Astrocyte (in vitro differentiated cells and primary cell): Measurements from ENCODE around the gene CTNNAL1. TPM values are rescaled to one million over a fixed set of nuclear protein-coding genes. Genes with fewer than 3 reads are reported as not detected.
A peak's percentile ranks its signal among the peaks of the same experiment; 100 is the strongest.

Experiments used
- DNase-seq: peaks from one replicate; pipeline ENCODE4 v3.0.0-alpha.2; 2010; ENCODE audit warnings: low read depth
- FAIRE-seq: peaks from 2 replicates; lab custom pipeline; 2011; peaks lifted over from hg19 to GRCh38; lab: Jason Lieb, UNC
- H2AFZ ChIP-seq: 2 replicates; pipeline ENCODE4 v1.6.0; 2012; ENCODE audit warnings: low read depth, low read length, inconsistent platforms
- H3K27ac ChIP-seq: 2 replicates; pipeline ENCODE4 v1.5.1; 2011; ENCODE audit warnings: low read depth, low read length, inconsistent platforms
- H3K27me3 ChIP-seq: 2 replicates; pipeline ENCODE4 v1.6.0; 2011; ENCODE audit warnings: low read length, inconsistent platforms; ENCODE audit not compliant: insufficient read depth
- H3K36me3 ChIP-seq: 2 replicates; pipeline ENCODE4 v1.5.1; 2011; ENCODE audit warnings: low read length, inconsistent platforms; ENCODE audit not compliant: insufficient read depth
- H3K4me1 ChIP-seq: 2 replicates; pipeline ENCODE4 v1.5.1; 2011; ENCODE audit warnings: low read length, inconsistent platforms; ENCODE audit not compliant: insufficient read depth
- H3K4me2 ChIP-seq: 2 replicates; pipeline ENCODE4 v1.6.0; 2012; ENCODE audit warnings: low read length, inconsistent platforms
- H3K4me3 ChIP-seq: 2 replicates; pipeline ENCODE4 v1.5.1; 2011; ENCODE audit warnings: low read depth, mild to moderate bottlenecking, low read length, inconsistent platforms; ENCODE audit not compliant: insufficient read depth
- H3K79me2 ChIP-seq: 2 replicates; pipeline ENCODE4 v1.6.0; 2012; ENCODE audit warnings: mild to moderate bottlenecking, low read length, inconsistent platforms; ENCODE audit not compliant: insufficient read depth
- H3K9ac ChIP-seq: 2 replicates; pipeline ENCODE4 v1.6.0; 2012; ENCODE audit warnings: mild to moderate bottlenecking, low read length, inconsistent platforms
- H3K9me3 ChIP-seq: 2 replicates; pipeline ENCODE4 v1.5.1; 2012; ENCODE audit warnings: low read depth, mild to moderate bottlenecking, low read length, inconsistent platforms; ENCODE audit not compliant: insufficient read depth
- H4K20me1 ChIP-seq: 2 replicates; pipeline ENCODE4 v1.6.0; 2012; ENCODE audit warnings: low read length, inconsistent platforms; ENCODE audit not compliant: insufficient read depth
- H3K27ac Mint-ChIP-seq: one replicate; pipeline ENCODE4 v1.8.0; 2021; ENCODE audit warnings: mild to moderate bottlenecking, mixed read lengths; ENCODE audit not compliant: unreplicated experiment
- H3K27me3 Mint-ChIP-seq: one replicate; pipeline ENCODE4 v1.8.0; 2021; ENCODE audit warnings: low read depth, mixed read lengths; ENCODE audit not compliant: unreplicated experiment
- H3K36me3 Mint-ChIP-seq: one replicate; pipeline ENCODE4 v1.8.0; 2021; ENCODE audit warnings: low read depth, mixed read lengths; ENCODE audit not compliant: unreplicated experiment
- H3K4me1 Mint-ChIP-seq: one replicate; pipeline ENCODE4 v1.8.0; 2021; ENCODE audit warnings: low read depth, mixed read lengths; ENCODE audit not compliant: unreplicated experiment
- H3K4me3 Mint-ChIP-seq: one replicate; pipeline ENCODE4 v1.8.0; 2021; ENCODE audit warnings: mild to moderate bottlenecking, moderate library complexity, mixed read lengths; ENCODE audit not compliant: unreplicated experiment
- H3K9me3 Mint-ChIP-seq: one replicate; pipeline ENCODE4 v1.8.0; 2021; ENCODE audit warnings: mild to moderate bottlenecking, mixed read lengths; ENCODE audit not compliant: unreplicated experiment
- EZH2 ChIP-seq: IDR thresholded peaks from 2 replicates; pipeline ENCODE4 v1.6.1; 2012; ENCODE audit warnings: mild to moderate bottlenecking, low read length, inconsistent platforms; ENCODE audit not compliant: insufficient read depth
- total RNA-seq: library from RNA; stranded (reverse); gene quantifications from 2 replicates; pipeline ENCODE4 v1.2.1, GENCODE V29; 2021
- TF ChIP-seq, protein P1 (sequence below): IDR thresholded peaks from 2 replicates; pipeline ENCODE4 v1.5.1; 2011; ENCODE audit warnings: low read depth, mild to moderate bottlenecking, inconsistent platforms, low read length, moderate library complexity; ENCODE audit not compliant: insufficient read depth

CTNNAL1 gene
- total RNA-seq, 1 donor from 2014 or later, result 35.1 TPM

DNA sequence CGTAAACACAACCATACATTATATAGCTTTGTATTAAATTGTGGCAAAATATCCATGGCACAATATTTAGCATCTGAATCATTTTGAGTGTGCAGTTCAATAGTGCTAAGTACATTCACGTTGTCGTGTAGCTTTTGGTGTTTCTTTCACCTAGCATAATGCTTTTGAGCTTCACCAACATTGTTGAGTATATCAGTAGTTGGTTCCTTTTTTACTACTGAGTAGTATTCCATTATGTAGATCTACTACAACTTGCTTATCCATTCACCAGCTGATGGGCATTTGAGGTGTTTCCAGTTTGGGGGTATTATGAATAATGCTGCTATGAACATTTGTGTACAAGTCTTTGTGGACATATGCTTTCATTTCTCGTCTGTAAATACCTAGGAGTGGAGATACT, 27.3 kb upstream of the CTNNAL1 start:
- H3K4me3 Mint-ChIP-seq, result no peak overlapping the region
- no peak for DNase-seq
- no peak overlapping the region for H3K9ac ChIP-seq

DNA sequence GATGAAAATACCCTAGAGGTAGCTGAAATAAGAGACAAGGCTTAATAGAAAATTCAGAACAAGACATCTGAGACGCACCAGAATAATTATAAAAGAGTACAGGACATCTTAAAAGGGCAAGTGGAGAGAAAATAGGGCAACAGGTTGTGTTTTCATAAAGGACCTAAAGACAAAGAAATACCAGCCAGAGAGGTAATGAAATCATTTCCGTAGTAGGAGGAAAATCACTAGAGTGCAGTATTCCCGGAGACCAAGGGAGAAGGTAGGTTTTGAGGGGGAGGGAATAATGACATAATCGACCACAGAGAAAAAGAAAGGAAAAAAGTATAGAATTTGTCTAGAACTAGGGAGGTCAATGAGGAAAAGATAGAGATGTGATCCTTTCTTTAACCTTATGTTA, 26.2 kb upstream of the CTNNAL1 start:
- Histone ChIP-seq H4K20me1 (no peaks in the 10 kb centered on the region), H3K36me3 (peaks cover 8% of the 10 kb centered on the region), H3K4me1 (peaks cover 31% of the 10 kb centered on the region), H3K79me2 (no peaks in the 10 kb centered on the region), H3K9me3 (no peaks in the 10 kb centered on the region), H3K4me3 (no peak overlapping the region), H3K4me2 (no peak overlapping the region), H3K27me3 (no peaks in the 10 kb centered on the region), H3K9ac (no peak overlapping the region), H3K27ac (no peak overlapping the region), H2AFZ (no peak overlapping the region)
- no peaks in the 10 kb centered on the region for H3K27me3 Mint-ChIP-seq
- no peak for DNase-seq
- FAIRE-seq, result no peak
- H3K9me3 Mint-ChIP-seq, result no peaks in the 10 kb centered on the region
- no peak overlapping the region for H3K27ac Mint-ChIP-seq
- H3K36me3 Mint-ChIP-seq, result peaks cover 11% of the 10 kb centered on the region
- peaks cover 31% of the 10 kb centered on the region for H3K4me1 Mint-ChIP-seq
- no peak for TF ChIP-seq EZH2
- TF ChIP-seq, protein P1, sequence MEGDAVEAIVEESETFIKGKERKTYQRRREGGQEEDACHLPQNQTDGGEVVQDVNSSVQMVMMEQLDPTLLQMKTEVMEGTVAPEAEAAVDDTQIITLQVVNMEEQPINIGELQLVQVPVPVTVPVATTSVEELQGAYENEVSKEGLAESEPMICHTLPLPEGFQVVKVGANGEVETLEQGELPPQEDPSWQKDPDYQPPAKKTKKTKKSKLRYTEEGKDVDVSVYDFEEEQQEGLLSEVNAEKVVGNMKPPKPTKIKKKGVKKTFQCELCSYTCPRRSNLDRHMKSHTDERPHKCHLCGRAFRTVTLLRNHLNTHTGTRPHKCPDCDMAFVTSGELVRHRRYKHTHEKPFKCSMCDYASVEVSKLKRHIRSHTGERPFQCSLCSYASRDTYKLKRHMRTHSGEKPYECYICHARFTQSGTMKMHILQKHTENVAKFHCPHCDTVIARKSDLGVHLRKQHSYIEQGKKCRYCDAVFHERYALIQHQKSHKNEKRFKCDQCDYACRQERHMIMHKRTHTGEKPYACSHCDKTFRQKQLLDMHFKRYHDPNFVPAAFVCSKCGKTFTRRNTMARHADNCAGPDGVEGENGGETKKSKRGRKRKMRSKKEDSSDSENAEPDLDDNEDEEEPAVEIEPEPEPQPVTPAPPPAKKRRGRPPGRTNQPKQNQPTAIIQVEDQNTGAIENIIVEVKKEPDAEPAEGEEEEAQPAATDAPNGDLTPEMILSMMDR, result no peak
- no peak overlapping the region for H3K4me3 Mint-ChIP-seq

More for the DNA sequence above, 27.3 kb upstream of the CTNNAL1 start:
- no peak overlapping the region for H3K27ac Mint-ChIP-seq
- H4K20me1 ChIP-seq, result no peaks in the 10 kb centered on the region
- no peak overlapping the region for H3K4me2 ChIP-seq
- no peaks in the 10 kb centered on the region for H3K27me3 ChIP-seq
- peaks cover 26% of the 10 kb centered on the region for H3K4me1 ChIP-seq
- H3K27me3 Mint-ChIP-seq, result no peaks in the 10 kb centered on the region
- no peak overlapping the region for H3K4me3 ChIP-seq
- TF ChIP-seq, protein P1, result no peak
- TF ChIP-seq EZH2, result no peak
- no peaks in the 10 kb centered on the region for H3K9me3 Mint-ChIP-seq
- no peak overlapping the region for H3K27ac ChIP-seq
- no peak for FAIRE-seq
- no peaks in the 10 kb centered on the region for H3K79me2 ChIP-seq
- no peaks in the 10 kb centered on the region for H3K9me3 ChIP-seq
- H3K4me1 Mint-ChIP-seq, result peaks cover 29% of the 10 kb centered on the region
- H2AFZ ChIP-seq, result no peak overlapping the region
- H3K36me3 ChIP-seq, result peaks cover 11% of the 10 kb centered on the region
- peaks cover 13% of the 10 kb centered on the region for H3K36me3 Mint-ChIP-seq

DNA sequence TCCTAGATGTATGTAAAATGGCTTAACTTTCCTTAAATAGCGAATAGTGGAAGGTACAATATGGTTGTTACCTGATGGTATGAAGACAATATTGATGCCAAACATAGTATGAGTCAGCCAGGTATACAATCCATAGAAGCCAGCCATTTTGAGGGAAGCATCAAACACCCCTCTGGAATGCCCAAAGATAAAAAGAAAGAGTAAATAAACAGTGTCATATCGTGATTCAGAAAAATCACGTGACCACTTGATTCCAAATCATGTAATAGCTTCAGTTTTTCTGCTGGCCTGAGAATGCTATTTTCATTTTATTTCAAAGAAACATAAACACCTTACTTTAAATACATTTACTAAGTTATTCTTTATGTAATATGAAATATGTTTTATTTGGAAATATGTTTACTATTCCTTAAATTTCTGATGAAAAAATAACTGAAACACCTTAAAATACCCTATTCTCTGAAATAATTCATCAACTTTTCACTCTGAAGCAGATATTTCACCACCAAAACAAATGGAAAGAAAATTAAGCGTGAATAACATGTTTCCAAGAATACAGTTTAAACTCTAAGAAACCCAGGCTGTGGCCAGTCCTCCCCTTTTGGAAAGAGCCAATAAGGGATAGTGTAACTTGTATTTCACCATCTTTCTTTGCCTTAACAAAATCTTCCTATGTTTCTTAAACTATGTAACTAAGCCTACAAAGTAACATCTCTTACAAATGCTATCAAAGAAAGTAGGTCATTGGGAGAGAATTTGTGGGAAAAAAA, 24.8 kb upstream of the CTNNAL1 start:
- TF ChIP-seq, protein P1, result no peak
- no peak for TF ChIP-seq EZH2

More for the DNA sequence above, 24.8 kb upstream of the CTNNAL1 start:
- Histone ChIP-seq H3K9ac (no peak overlapping the region), H3K27ac (no peak overlapping the region), H3K36me3 (peaks cover 2% of the 10 kb centered on the region), H3K79me2 (no peaks in the 10 kb centered on the region), H3K4me1 (peaks cover 31% of the 10 kb centered on the region), H2AFZ (no peak overlapping the region), H3K4me3 (no peak overlapping the region), H3K9me3 (no peaks in the 10 kb centered on the region), H4K20me1 (no peaks in the 10 kb centered on the region), H3K4me2 (peak overlapping the region; percentile 14), H3K27me3 (no peaks in the 10 kb centered on the region)
- DNase-seq (peak; percentile 24), FAIRE-seq (no peak)
- Mint-ChIP-seq H3K27me3 (no peaks in the 10 kb centered on the region), H3K4me3 (no peak overlapping the region), H3K4me1 (peaks cover 31% of the 10 kb centered on the region), H3K36me3 (peaks cover 10% of the 10 kb centered on the region), H3K27ac (no peak overlapping the region), H3K9me3 (no peaks in the 10 kb centered on the region)
